ENCODE results near the gene SPATS2.

The SPATS2 gene

GRCh38 chr12:49389387-49389703, 22.1 kb downstream of the SPATS2 start:
- DNase-seq, result no peak
- H3K4me1 Mint-ChIP-seq (ENCODE audit: low read depth), result peaks cover 7% of the 10 kb centered on the region
- no peak overlapping the region for H3K27ac Mint-ChIP-seq
- H3K36me3 Mint-ChIP-seq (ENCODE audit: low read depth), result no peaks in the 10 kb centered on the region
- H3K9me3 Mint-ChIP-seq, result no peaks in the 10 kb centered on the region
- H3K4me3 Mint-ChIP-seq, result peak overlapping the region; percentile 16
- no peaks in the 10 kb centered on the region for H3K27me3 Mint-ChIP-seq

DNA sequence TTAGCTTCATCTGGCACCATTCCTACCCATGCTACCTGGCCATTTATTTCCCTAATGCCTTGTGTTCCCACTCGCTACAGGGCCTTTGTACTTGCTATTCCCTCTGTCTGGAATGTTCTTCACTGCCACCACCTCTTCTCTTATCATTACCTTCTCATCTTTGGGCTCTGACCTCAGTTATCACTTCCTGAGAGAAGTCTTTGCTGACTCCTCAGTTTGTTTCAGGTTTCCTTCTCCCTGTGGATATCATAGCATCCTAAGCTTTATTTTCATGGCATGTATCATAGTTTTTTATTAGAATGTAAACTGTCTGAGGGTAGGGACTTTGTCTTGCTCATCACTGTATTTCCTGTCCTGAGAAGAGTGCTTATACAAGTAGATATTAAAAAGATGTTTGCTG, 29.7 kb downstream of the SPATS2 start:
- no peak overlapping the region for H3K4me3 Mint-ChIP-seq

DNA sequence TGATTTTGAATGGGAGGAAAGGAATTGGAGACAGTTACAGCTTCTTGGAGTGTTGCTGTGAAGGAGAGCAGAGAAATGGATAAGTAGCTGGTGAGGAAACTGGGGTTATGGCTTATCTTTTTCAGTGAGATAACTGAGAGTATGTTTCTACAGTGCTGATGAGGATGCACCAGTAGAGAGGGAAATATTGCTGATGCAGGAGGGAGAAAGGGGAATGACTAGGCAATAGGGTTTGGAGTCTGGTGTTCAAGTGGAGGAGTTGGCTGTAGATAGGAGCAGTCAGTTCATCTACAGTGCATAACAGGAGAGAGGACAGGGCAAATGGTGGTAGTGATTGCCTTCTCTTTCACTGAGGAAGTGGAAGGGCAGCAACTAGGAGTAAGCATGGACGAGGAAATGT, 33.0 kb downstream of the SPATS2 start:
- Mint-ChIP-seq H3K27me3 (no peaks in the 10 kb centered on the region), H3K4me3 (no peak overlapping the region), H3K27ac (no peak overlapping the region), H3K9me3 (no peaks in the 10 kb centered on the region), H3K36me3 (ENCODE audit: low read depth) (no peaks in the 10 kb centered on the region), H3K4me1 (ENCODE audit: low read depth) (peaks cover 10% of the 10 kb centered on the region)
- no peak for DNase-seq

More for the DNA sequence above, 29.7 kb downstream of the SPATS2 start:
- DNase-seq, result no peak
- Mint-ChIP-seq H3K4me1 (ENCODE audit: low read depth) (no peaks in the 10 kb centered on the region), H3K9me3 (no peaks in the 10 kb centered on the region), H3K36me3 (ENCODE audit: low read depth) (no peaks in the 10 kb centered on the region), H3K27ac (no peak overlapping the region), H3K27me3 (no peaks in the 10 kb centered on the region)

DNA sequence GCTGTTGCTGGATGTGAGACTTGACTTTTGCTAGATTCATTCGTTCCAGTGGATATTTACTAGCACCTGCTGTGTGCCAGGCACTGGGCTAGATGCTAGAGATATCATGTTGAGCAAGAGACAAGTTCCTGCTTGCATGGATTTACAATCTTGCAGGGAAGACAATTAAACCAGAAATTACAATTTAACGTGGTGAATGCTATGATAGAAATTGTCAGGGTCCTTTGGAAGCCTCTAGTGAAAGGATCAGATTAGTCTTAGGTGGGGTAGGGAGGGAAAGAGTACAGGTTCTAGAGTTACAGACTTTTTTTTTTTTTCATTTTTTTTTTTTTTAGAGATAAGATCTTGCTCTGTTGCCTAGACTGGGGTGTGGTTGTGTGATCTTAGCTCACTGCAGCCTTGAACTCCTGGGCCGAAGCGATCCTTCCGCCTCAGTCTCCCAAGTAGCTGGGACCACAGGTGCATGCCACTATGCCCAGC, 36.7 kb downstream of the SPATS2 start:
- DNase-seq, result no peak
- Mint-ChIP-seq H3K9me3 (no peaks in the 10 kb centered on the region), H3K27me3 (no peaks in the 10 kb centered on the region), H3K4me3 (no peak overlapping the region), H3K4me1 (ENCODE audit: low read depth) (peaks cover 10% of the 10 kb centered on the region), H3K27ac (no peak overlapping the region), H3K36me3 (ENCODE audit: low read depth) (no peaks in the 10 kb centered on the region)

DNA sequence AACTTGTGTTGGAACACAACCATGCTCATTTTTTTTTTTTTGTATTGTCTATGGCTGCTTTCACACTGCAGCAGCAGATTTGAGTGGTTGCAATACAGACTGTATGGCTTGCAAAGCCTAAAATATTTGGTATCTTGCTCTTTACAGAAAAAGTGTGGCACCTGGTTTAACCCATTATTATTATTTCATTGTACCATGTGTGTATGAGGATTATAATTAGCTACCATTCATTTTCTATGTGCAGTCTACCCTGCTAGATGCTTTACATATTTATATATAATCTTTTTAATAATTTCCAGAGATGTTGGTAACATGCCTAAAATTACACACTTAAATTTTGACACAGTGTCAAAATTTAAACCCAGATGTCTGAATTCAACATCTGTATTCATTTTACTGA, 37.7 kb downstream of the SPATS2 start:
- Mint-ChIP-seq H3K27ac (no peak overlapping the region), H3K4me3 (no peak overlapping the region), H3K27me3 (no peaks in the 10 kb centered on the region), H3K36me3 (ENCODE audit: low read depth) (no peaks in the 10 kb centered on the region), H3K9me3 (no peaks in the 10 kb centered on the region), H3K4me1 (ENCODE audit: low read depth) (peaks cover 12% of the 10 kb centered on the region)
- DNase-seq, result no peak

GRCh38 chr12:49410818-49411217, 43.6 kb downstream of the SPATS2 start:
- H3K36me3 Mint-ChIP-seq (ENCODE audit: low read depth), result no peaks in the 10 kb centered on the region
- H3K4me1 Mint-ChIP-seq (ENCODE audit: low read depth), result peaks cover 1% of the 10 kb centered on the region
- no peaks in the 10 kb centered on the region for H3K9me3 Mint-ChIP-seq
- DNase-seq, result no peak
- H3K27ac Mint-ChIP-seq, result no peak overlapping the region
- no peaks in the 10 kb centered on the region for H3K27me3 Mint-ChIP-seq
- no peak overlapping the region for H3K4me3 Mint-ChIP-seq

DNA sequence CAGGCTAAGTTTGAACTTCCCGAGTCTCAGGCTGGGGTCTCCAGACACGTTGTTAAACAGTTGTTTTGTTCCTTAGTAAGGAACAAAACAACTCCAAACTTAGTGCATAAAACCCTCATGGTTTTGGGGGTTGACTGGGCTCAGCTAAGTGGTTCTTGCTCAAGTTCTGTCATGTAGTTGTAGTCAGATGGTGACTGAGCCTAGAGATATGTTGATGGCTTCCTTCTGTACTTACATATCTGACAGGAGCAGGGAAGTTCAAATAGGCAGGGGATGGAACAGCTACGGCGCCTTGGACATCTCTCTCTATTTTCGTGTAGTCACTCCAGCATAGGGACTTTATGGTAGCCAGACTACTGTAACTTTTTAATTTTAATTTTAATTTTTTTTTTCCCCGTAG, 45.7 kb downstream of the SPATS2 start:
- Mint-ChIP-seq H3K4me3 (no peak overlapping the region), H3K27me3 (no peaks in the 10 kb centered on the region)

DNA sequence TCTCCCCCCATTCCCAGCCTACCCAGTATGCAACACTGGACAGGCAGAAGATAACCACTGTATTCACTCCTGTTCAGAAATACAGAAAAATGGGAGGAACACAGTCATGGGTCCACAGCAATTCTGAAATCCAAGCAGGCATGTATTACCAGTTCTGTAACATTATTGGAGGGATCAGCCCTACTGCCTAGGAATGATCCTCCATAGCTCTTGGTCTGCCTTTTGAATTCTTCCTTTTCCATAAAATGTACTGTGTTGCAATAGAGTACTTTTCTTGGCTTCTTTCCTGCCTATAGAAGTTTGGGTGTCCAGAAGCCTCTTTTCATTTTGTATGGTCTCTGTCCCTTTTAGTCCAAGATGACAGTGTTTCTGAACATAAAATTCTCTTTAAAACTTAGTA, 46.5 kb downstream of the SPATS2 start:
- Mint-ChIP-seq H3K36me3 (ENCODE audit: low read depth) (no peaks in the 10 kb centered on the region), H3K4me1 (ENCODE audit: low read depth) (peaks cover 1% of the 10 kb centered on the region), H3K27ac (no peak overlapping the region), H3K4me3 (no peak overlapping the region), H3K9me3 (no peaks in the 10 kb centered on the region), H3K27me3 (no peaks in the 10 kb centered on the region)
- no peak for DNase-seq

More for the DNA sequence above, 45.7 kb downstream of the SPATS2 start:
- H3K27ac Mint-ChIP-seq, result no peak overlapping the region
- H3K9me3 Mint-ChIP-seq, result no peaks in the 10 kb centered on the region
- H3K4me1 Mint-ChIP-seq (ENCODE audit: low read depth), result peaks cover 1% of the 10 kb centered on the region
- no peak for DNase-seq
- no peaks in the 10 kb centered on the region for H3K36me3 Mint-ChIP-seq (ENCODE audit: low read depth)

DNA sequence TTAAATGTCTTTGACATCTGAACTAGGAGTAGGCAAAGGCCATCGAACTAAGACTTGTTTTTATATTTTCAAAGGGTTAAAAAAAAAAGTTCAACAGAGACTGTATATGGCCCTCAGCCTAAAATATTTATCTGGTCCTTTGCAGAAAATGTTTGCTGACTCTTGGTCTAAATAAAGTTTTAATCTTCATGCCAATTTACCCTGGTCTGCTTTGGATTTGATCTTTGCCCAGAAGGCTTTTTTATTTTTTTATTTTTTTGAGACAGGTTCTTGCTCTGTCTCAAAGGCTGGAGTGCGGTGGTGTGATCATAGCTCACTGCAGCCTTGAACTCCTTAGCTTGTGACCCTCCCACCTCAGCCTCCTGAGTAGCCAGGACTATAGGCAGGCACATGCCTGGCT, 47.1 kb downstream of the SPATS2 start:
- no peak for DNase-seq
- H3K36me3 Mint-ChIP-seq (ENCODE audit: low read depth), result no peaks in the 10 kb centered on the region
- H3K4me3 Mint-ChIP-seq, result no peak overlapping the region
- peaks cover 1% of the 10 kb centered on the region for H3K4me1 Mint-ChIP-seq (ENCODE audit: low read depth)
- no peaks in the 10 kb centered on the region for H3K9me3 Mint-ChIP-seq
- H3K27me3 Mint-ChIP-seq, result no peaks in the 10 kb centered on the region
- no peak overlapping the region for H3K27ac Mint-ChIP-seq

GRCh38 chr12:49415521-49415970, 48.3 kb downstream of the SPATS2 start:
- H3K36me3 Mint-ChIP-seq (ENCODE audit: low read depth), result no peaks in the 10 kb centered on the region
- DNase-seq, result no peak
- no peaks in the 10 kb centered on the region for H3K27me3 Mint-ChIP-seq
- H3K9me3 Mint-ChIP-seq, result no peaks in the 10 kb centered on the region
- no peaks in the 10 kb centered on the region for H3K4me1 Mint-ChIP-seq (ENCODE audit: low read depth)
- no peak overlapping the region for H3K4me3 Mint-ChIP-seq
- H3K27ac Mint-ChIP-seq, result no peak overlapping the region

DNA sequence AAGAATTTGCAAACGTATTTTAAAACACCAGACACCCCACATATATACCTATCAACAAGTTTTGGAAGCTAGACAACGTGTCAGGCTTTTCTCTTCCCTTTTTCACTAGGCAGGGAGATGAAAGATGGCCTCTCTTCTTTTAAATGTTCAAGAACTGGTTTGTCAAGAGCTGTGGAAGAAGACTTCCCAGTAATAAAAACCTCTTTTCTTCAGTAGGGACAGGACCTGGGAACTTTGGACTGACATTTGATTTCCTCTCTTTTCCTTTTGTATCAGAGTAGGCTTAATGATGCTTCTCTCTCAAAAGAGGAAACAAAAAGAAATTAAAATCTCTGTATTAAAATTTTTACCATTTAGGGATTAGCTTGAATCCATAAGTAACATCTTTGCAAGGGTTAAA, 49.6 kb downstream of the SPATS2 start:
- Mint-ChIP-seq H3K27me3 (no peaks in the 10 kb centered on the region), H3K4me1 (ENCODE audit: low read depth) (peaks cover under 1% of the 10 kb centered on the region), H3K36me3 (ENCODE audit: low read depth) (no peaks in the 10 kb centered on the region), H3K4me3 (no peak overlapping the region), H3K9me3 (no peaks in the 10 kb centered on the region), H3K27ac (no peak overlapping the region)
- no peak for DNase-seq

- H3K36me3 Mint-ChIP-seq (ENCODE audit: low read depth), result no peaks in the 10 kb centered on the region
- H3K27me3 Mint-ChIP-seq, result no peaks in the 10 kb centered on the region
- no peak for DNase-seq
- H3K9me3 Mint-ChIP-seq, result no peaks in the 10 kb centered on the region
- no peak overlapping the region for H3K27ac Mint-ChIP-seq
- no peak overlapping the region for H3K4me3 Mint-ChIP-seq
- H3K4me1 Mint-ChIP-seq (ENCODE audit: low read depth), result peaks cover 6% of the 10 kb centered on the region
Observed at GRCh38 chr12:49417558-49417957, 50.3 kb downstream of the SPATS2 start.

DNA sequence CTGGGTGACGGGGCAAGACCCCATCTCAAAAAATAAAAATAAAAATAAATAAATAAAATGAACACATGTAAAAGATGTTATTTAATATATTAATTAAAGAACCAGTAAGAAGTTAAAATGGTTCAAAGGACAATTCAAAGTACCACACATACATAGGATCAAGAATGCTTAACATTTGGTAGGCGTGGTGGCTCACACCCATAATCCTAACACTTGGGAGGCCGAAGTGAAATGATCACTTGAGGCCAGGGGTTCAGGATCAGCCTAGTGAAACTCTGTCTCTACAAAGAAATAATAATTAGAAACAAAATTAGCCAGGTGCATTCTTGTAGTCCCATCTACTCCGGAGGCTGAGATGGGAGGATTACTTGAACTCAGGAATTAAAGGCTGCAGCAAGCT, 53.3 kb downstream of the SPATS2 start:
- Mint-ChIP-seq H3K9me3 (no peaks in the 10 kb centered on the region), H3K4me1 (ENCODE audit: low read depth) (peaks cover 8% of the 10 kb centered on the region), H3K27me3 (no peaks in the 10 kb centered on the region), H3K27ac (no peak overlapping the region), H3K4me3 (no peak overlapping the region), H3K36me3 (ENCODE audit: low read depth) (no peaks in the 10 kb centered on the region)
- no peak for DNase-seq

DNA sequence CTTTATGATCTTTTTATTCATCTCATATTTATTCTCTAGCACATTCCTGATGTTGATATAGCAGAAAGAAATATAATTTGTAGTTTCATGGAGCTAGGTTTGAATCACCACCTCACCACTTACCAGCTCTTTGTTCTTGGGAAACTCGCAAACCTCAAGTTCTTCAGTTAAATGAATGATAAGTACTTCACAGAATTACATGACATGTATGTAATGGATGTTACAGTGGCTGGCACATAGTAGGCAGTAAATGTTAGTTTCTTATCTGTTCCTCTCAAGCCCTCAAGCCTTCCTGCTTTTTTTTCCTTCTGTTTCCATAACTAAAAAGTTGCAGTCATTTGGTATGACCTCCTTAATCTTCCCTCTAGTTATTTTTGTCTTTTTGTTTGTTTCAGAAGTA, 54.9 kb downstream of the SPATS2 start:
- Mint-ChIP-seq H3K4me1 (ENCODE audit: low read depth) (peaks cover 8% of the 10 kb centered on the region), H3K27ac (no peak overlapping the region), H3K9me3 (no peaks in the 10 kb centered on the region), H3K27me3 (no peaks in the 10 kb centered on the region), H3K36me3 (ENCODE audit: low read depth) (peaks cover 6% of the 10 kb centered on the region), H3K4me3 (no peak overlapping the region)
- DNase-seq, result no peak

DNA sequence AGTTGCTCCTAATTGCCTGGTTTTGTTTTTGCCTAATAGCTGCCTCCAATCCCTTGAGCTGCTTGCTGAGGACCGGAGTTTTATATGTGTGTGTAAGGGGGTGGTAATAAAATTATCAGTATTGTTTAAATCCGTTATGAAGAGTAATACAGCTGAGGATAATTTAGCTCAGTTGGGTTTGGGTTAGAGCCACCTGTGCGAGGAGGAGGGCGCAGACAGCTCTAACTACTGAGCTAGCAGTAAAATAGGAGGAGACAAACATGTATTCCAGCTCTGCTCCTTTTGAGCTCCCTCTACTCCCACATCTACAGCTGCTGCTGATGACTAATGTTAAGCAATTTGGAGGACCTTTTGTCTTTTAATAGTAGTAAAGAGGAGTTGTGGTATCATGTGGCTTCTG, 61.5 kb downstream of the SPATS2 start:
- no peak for DNase-seq
- H3K9me3 Mint-ChIP-seq, result no peaks in the 10 kb centered on the region
- H3K4me1 Mint-ChIP-seq (ENCODE audit: low read depth), result no peaks in the 10 kb centered on the region
- H3K4me3 Mint-ChIP-seq, result no peak overlapping the region
- H3K27ac Mint-ChIP-seq, result no peak overlapping the region
- H3K36me3 Mint-ChIP-seq (ENCODE audit: low read depth), result peaks cover 6% of the 10 kb centered on the region
- H3K27me3 Mint-ChIP-seq, result no peaks in the 10 kb centered on the region

GRCh38 chr12:49432616-49433015, 65.4 kb downstream of the SPATS2 start:
- Mint-ChIP-seq H3K9me3 (no peaks in the 10 kb centered on the region), H3K36me3 (ENCODE audit: low read depth) (no peaks in the 10 kb centered on the region), H3K4me3 (no peak overlapping the region), H3K27me3 (no peaks in the 10 kb centered on the region), H3K4me1 (ENCODE audit: low read depth) (no peaks in the 10 kb centered on the region), H3K27ac (no peak overlapping the region)
- no peak for DNase-seq

All from activated T-cell treated with anti-CD3 and anti-CD28 coated beads, Interleukin-2, amount 50 U/mL, for 24 hours (primary cell).